SJSA1 (cell line): ENCODE data around the gene MID2. TPM values are rescaled to one million over a fixed set of nuclear protein-coding genes. Genes with fewer than 3 reads are reported as not detected.
"Not testable (repeated sequence)": the region's sequence is repeated elsewhere in the genome, so short reads cannot be mapped to it uniquely, and the experiment has no call there.

ENCODE experiments used
- DNase-seq, 2 experiments: peaks; one replicate each; pipeline ENCODE4 v3.0.0-alpha.2; 2015 to 2020; ENCODE audit warnings: low spot score in 2 of 2, low read depth in 1 of 2
- H3K27ac ChIP-seq: fragments of 250-450 bp; sonication (Bioruptor Pico); 2 replicates; pipeline ENCODE4 v1.5.1; 2020; ENCODE audit warnings: mild to moderate bottlenecking, moderate library complexity
- H3K27me3 ChIP-seq: fragments of 250-450 bp; sonication (Bioruptor Pico); replicated peaks from 2 replicates; pipeline ENCODE4 v1.5.1; 2020; ENCODE audit warnings: mild to moderate bottlenecking, moderate library complexity
- H3K36me3 ChIP-seq: fragments of 250-450 bp; sonication (Bioruptor Pico); 2 replicates; pipeline ENCODE4 v1.5.1; 2020; ENCODE audit warnings: mild to moderate bottlenecking
- H3K4me1 ChIP-seq: fragments of 250-450 bp; sonication (Bioruptor Pico); replicated peaks from 2 replicates; pipeline ENCODE4 v1.6.1; 2021; ENCODE audit warnings: mild to moderate bottlenecking
- H3K4me3 ChIP-seq: fragments of 250-450 bp; sonication (Bioruptor Pico); 2 replicates; pipeline ENCODE4 v1.5.1; 2020; ENCODE audit warnings: mild to moderate bottlenecking
- H3K9me3 ChIP-seq: fragments of 250-450 bp; sonication (Bioruptor Pico); replicated peaks from 2 replicates; pipeline ENCODE4 v1.5.1; 2020; ENCODE audit warnings: mild to moderate bottlenecking
- total RNA-seq: library from RNA; depleted of rRNA; stranded (reverse); fragments of >200 nt; shearing (Covaris generic); gene quantifications from 2 replicates; pipeline ENCODE4 v1.2.3, GENCODE V29; 2014

MID2 gene
- total RNA-seq, 1 experiment from 2014 or later: 11.6 TPM

- H3K27ac ChIP-seq: no peak overlapping the region
Observed at GRCh38 chrX:107856289-107856688, 30.6 kb downstream of the MID2 start.

GRCh38 chrX:107857041-107857440 is 31.4 kb downstream of the MID2 start:
- not testable (repeated sequence) for H3K9me3 ChIP-seq, H3K4me1 ChIP-seq, H3K4me3 ChIP-seq, H3K27ac ChIP-seq, H3K27me3 ChIP-seq, H3K36me3 ChIP-seq, DNase-seq

More at GRCh38 chrX:107856289-107856688, 30.6 kb downstream of the MID2 start:
- no peak overlapping the region for H3K4me3 ChIP-seq
- no peaks in the 10 kb centered on the region for H3K27me3 ChIP-seq
- H3K4me1 ChIP-seq: no peaks in the 10 kb centered on the region
- no peaks in the 10 kb centered on the region for H3K36me3 ChIP-seq
- no peak for DNase-seq
- H3K9me3 ChIP-seq: no peaks in the 10 kb centered on the region

GRCh38 chrX:107857837-107858236 is 32.2 kb downstream of the MID2 start:
- no peaks in the 10 kb centered on the region for H3K4me1 ChIP-seq
- H3K4me3 ChIP-seq: no peak overlapping the region
- DNase-seq: no peak

GRCh38 chrX:107861056-107861455 is 35.4 kb downstream of the MID2 start:
- Histone ChIP-seq H3K36me3 (no peaks in the 10 kb centered on the region), H3K27ac (no peak overlapping the region), H3K4me1 (no peaks in the 10 kb centered on the region), H3K4me3 (no peak overlapping the region), H3K9me3 (no peaks in the 10 kb centered on the region), H3K27me3 (no peaks in the 10 kb centered on the region)
- no peak for DNase-seq

More at GRCh38 chrX:107857837-107858236, 32.2 kb downstream of the MID2 start:
- Histone ChIP-seq H3K36me3 (no peaks in the 10 kb centered on the region), H3K9me3 (no peaks in the 10 kb centered on the region), H3K27ac (no peak overlapping the region), H3K27me3 (no peaks in the 10 kb centered on the region)

- Histone ChIP-seq H3K4me1 (no peaks in the 10 kb centered on the region), H3K27me3 (no peaks in the 10 kb centered on the region), H3K4me3 (no peak overlapping the region), H3K9me3 (no peaks in the 10 kb centered on the region), H3K36me3 (no peaks in the 10 kb centered on the region), H3K27ac (no peak overlapping the region)
- DNase-seq: no peak
Observed at GRCh38 chrX:107871136-107871535, 45.5 kb downstream of the MID2 start.

- H3K9me3 ChIP-seq: no peaks in the 10 kb centered on the region
- H3K27me3 ChIP-seq: no peaks in the 10 kb centered on the region
- no peaks in the 10 kb centered on the region for H3K36me3 ChIP-seq
- H3K4me1 ChIP-seq: no peaks in the 10 kb centered on the region
- H3K27ac ChIP-seq: no peak overlapping the region
- no peak for DNase-seq
- no peak overlapping the region for H3K4me3 ChIP-seq
Observed at GRCh38 chrX:107878106-107878505, 52.4 kb downstream of the MID2 start.

- no peak for DNase-seq
- H3K4me1 ChIP-seq: no peaks in the 10 kb centered on the region
Observed at GRCh38 chrX:107880054-107880610, 54.5 kb downstream of the MID2 start.

GRCh38 chrX:107894038-107894437 is 68.4 kb downstream of the MID2 start:
- DNase-seq: peak in 1 of 2 experiments; percentile 6
- Histone ChIP-seq H3K27ac (no peak overlapping the region), H3K4me1 (no peaks in the 10 kb centered on the region), H3K27me3 (no peaks in the 10 kb centered on the region), H3K9me3 (no peaks in the 10 kb centered on the region), H3K4me3 (no peak overlapping the region), H3K36me3 (no peaks in the 10 kb centered on the region)

More at GRCh38 chrX:107880054-107880610, 54.5 kb downstream of the MID2 start:
- Histone ChIP-seq H3K27me3 (no peaks in the 10 kb centered on the region), H3K27ac (no peak overlapping the region), H3K36me3 (no peaks in the 10 kb centered on the region), H3K4me3 (no peak overlapping the region), H3K9me3 (no peaks in the 10 kb centered on the region)

GRCh38 chrX:107902721-107903120 is 77.1 kb downstream of the MID2 start:
- H3K9me3 ChIP-seq: no peaks in the 10 kb centered on the region
- DNase-seq: no peak
- H3K27ac ChIP-seq: no peak overlapping the region
- H3K4me3 ChIP-seq: no peak overlapping the region
- no peaks in the 10 kb centered on the region for H3K36me3 ChIP-seq
- H3K4me1 ChIP-seq: no peaks in the 10 kb centered on the region
- no peaks in the 10 kb centered on the region for H3K27me3 ChIP-seq

GRCh38 chrX:107905366-107905765 is 79.7 kb downstream of the MID2 start:
- no peak for DNase-seq
- Histone ChIP-seq H3K27ac (no peak overlapping the region), H3K9me3 (no peaks in the 10 kb centered on the region), H3K27me3 (no peaks in the 10 kb centered on the region), H3K4me1 (no peaks in the 10 kb centered on the region), H3K4me3 (no peak overlapping the region), H3K36me3 (no peaks in the 10 kb centered on the region)

GRCh38 chrX:107924136-107924746 is 98.6 kb downstream of the MID2 start:
- Histone ChIP-seq H3K4me1 (no peaks in the 10 kb centered on the region), H3K27me3 (no peaks in the 10 kb centered on the region)
- DNase-seq: no peak

GRCh38 chrX:107934262-107934661 is 108.6 kb downstream of the MID2 start:
- no peak for DNase-seq
- Histone ChIP-seq H3K4me3 (no peak overlapping the region), H3K27ac (no peak overlapping the region), H3K27me3 (no peaks in the 10 kb centered on the region), H3K36me3 (peaks cover 3% of the 10 kb centered on the region; the same call in 1 of the 2 replicates), H3K4me1 (peaks cover 7% of the 10 kb centered on the region), H3K9me3 (no peaks in the 10 kb centered on the region)

More at GRCh38 chrX:107924136-107924746, 98.6 kb downstream of the MID2 start:
- Histone ChIP-seq H3K36me3 (no peaks in the 10 kb centered on the region), H3K9me3 (no peaks in the 10 kb centered on the region), H3K4me3 (no peak overlapping the region), H3K27ac (no peak overlapping the region)

- H3K27me3 ChIP-seq: no peaks in the 10 kb centered on the region
- peaks cover 3% of the 10 kb centered on the region; the same call in 1 of the 2 replicates for H3K36me3 ChIP-seq
- DNase-seq: peak in 1 of 2 experiments; percentile 4
- no peaks in the 10 kb centered on the region for H3K9me3 ChIP-seq
- peak overlapping the region; percentile 49; the same call in 1 of the 2 replicates for H3K27ac ChIP-seq
- peaks cover 17% of the 10 kb centered on the region for H3K4me1 ChIP-seq
- peak overlapping the region; percentile 45 for H3K4me3 ChIP-seq
Observed at GRCh38 chrX:107935200-107935599, 109.5 kb downstream of the MID2 start.

- peak; percentile 32 to 34 for DNase-seq
- no peaks in the 10 kb centered on the region for H3K9me3 ChIP-seq
- H3K4me1 ChIP-seq: peaks cover 21% of the 10 kb centered on the region
- peak overlapping the region; percentile 45 for H3K4me3 ChIP-seq
- no peaks in the 10 kb centered on the region for H3K27me3 ChIP-seq
- peak overlapping the region; percentile 49 for H3K27ac ChIP-seq
- H3K36me3 ChIP-seq: peaks cover 3% of the 10 kb centered on the region; the same call in 1 of the 2 replicates
Observed at GRCh38 chrX:107935664-107936433, 110.2 kb downstream of the MID2 start.
